ENCODE measurements around the gene TUBB4B. TPM values are rescaled to one million over a fixed set of nuclear protein-coding genes. Genes with fewer than 3 reads are reported as not detected.

TUBB4B gene
- total and polyA plus RNA-seq, 2 donors: 57.9 to 239 TPM

- no peak for DNase-seq (ENCODE audit: extremely low spot score)
- Histone ChIP-seq H3K4me3 (ENCODE audit: low read depth, low read length) (no peak overlapping the region), H3K36me3 (ENCODE audit: insufficient read depth) (peaks cover 3% of the 10 kb centered on the region), H3K4me1 (ENCODE audit: insufficient read depth) (no peaks in the 10 kb centered on the region), H3K27ac (ENCODE audit: low read depth) (no peak overlapping the region)
- 89% methylated on average over 34 of the region's 34 CpGs for WGBS
These were observed 25.7 kb downstream of the TUBB4B start for GRCh38 chr9:137266585-137267453.

GRCh38 chr9:137267933-137268355 is 26.9 kb downstream of the TUBB4B start:
- peaks cover 3% of the 10 kb centered on the region for H3K36me3 ChIP-seq (ENCODE audit: insufficient read depth)
- no peak overlapping the region for H3K27ac ChIP-seq (ENCODE audit: low read depth)
- no peak for DNase-seq (ENCODE audit: extremely low spot score)
- 88% methylated on average over 6 of the region's 6 CpGs for WGBS
- H3K4me3 ChIP-seq (ENCODE audit: low read depth, low read length): no peak overlapping the region
- no peaks in the 10 kb centered on the region for H3K4me1 ChIP-seq (ENCODE audit: insufficient read depth)

- no peak overlapping the region for H3K4me3 ChIP-seq (ENCODE audit: low read depth, low read length)
- WGBS: 79% methylated on average over 19 of the region's 19 CpGs
- DNase-seq (ENCODE audit: extremely low spot score): no peak
- H3K27ac ChIP-seq (ENCODE audit: low read depth): peak overlapping the region; percentile 25
- peaks cover 3% of the 10 kb centered on the region for H3K36me3 ChIP-seq (ENCODE audit: insufficient read depth)
- no peaks in the 10 kb centered on the region for H3K4me1 ChIP-seq (ENCODE audit: insufficient read depth)
These were observed 27.6 kb downstream of the TUBB4B start for GRCh38 chr9:137268538-137269201.

GRCh38 chr9:137269231-137269772 is 28.2 kb downstream of the TUBB4B start:
- Histone ChIP-seq H3K4me1 (ENCODE audit: insufficient read depth) (no peaks in the 10 kb centered on the region), H3K27ac (ENCODE audit: low read depth) (no peak overlapping the region), H3K36me3 (ENCODE audit: insufficient read depth) (no peaks in the 10 kb centered on the region), H3K4me3 (ENCODE audit: low read depth, low read length) (no peak overlapping the region)
- DNase-seq (ENCODE audit: extremely low spot score): no peak
- WGBS: 41% methylated on average over 17 of the region's 17 CpGs

GRCh38 chr9:137270929-137271695 is 30.0 kb downstream of the TUBB4B start:
- DNase-seq (ENCODE audit: extremely low spot score): no peak

GRCh38 chr9:137271696-137272076 is 30.6 kb downstream of the TUBB4B start:
- Histone ChIP-seq H3K36me3 (ENCODE audit: insufficient read depth) (no peaks in the 10 kb centered on the region), H3K4me3 (ENCODE audit: low read depth, low read length) (no peak overlapping the region), H3K27ac (ENCODE audit: low read depth) (no peak overlapping the region), H3K4me1 (ENCODE audit: insufficient read depth) (peaks cover 2% of the 10 kb centered on the region)
- WGBS: 46% methylated on average over 3 of the region's 3 CpGs
- no peak for DNase-seq (ENCODE audit: extremely low spot score)

More at GRCh38 chr9:137270929-137271695, 30.0 kb downstream of the TUBB4B start:
- H3K4me3 ChIP-seq (ENCODE audit: low read depth, low read length): no peak overlapping the region
- no peak overlapping the region for H3K27ac ChIP-seq (ENCODE audit: low read depth)
- H3K4me1 ChIP-seq (ENCODE audit: insufficient read depth): no peaks in the 10 kb centered on the region
- no peaks in the 10 kb centered on the region for H3K36me3 ChIP-seq (ENCODE audit: insufficient read depth)
- WGBS: 87% methylated on average over 32 of the region's 32 CpGs

- no peak overlapping the region for H3K27ac ChIP-seq (ENCODE audit: low read depth)
- no peaks in the 10 kb centered on the region for H3K36me3 ChIP-seq (ENCODE audit: insufficient read depth)
- DNase-seq (ENCODE audit: extremely low spot score): no peak
- H3K4me3 ChIP-seq (ENCODE audit: low read depth, low read length): no peak overlapping the region
- H3K4me1 ChIP-seq (ENCODE audit: insufficient read depth): peaks cover 4% of the 10 kb centered on the region
- WGBS: 90% methylated on average over 39 of the region's 39 CpGs
These were observed 31.4 kb downstream of the TUBB4B start for GRCh38 chr9:137272241-137273094.

- Histone ChIP-seq H3K4me3 (ENCODE audit: low read depth, low read length) (no peak overlapping the region), H3K27ac (ENCODE audit: low read depth) (no peak overlapping the region), H3K36me3 (ENCODE audit: insufficient read depth) (no peaks in the 10 kb centered on the region), H3K4me1 (ENCODE audit: insufficient read depth) (peaks cover 4% of the 10 kb centered on the region)
- DNase-seq (ENCODE audit: extremely low spot score): no peak
- 84% methylated on average over 13 of the region's 13 CpGs for WGBS
These were observed 32.0 kb downstream of the TUBB4B start for GRCh38 chr9:137273095-137273490.

GRCh38 chr9:137273611-137274320 is 32.7 kb downstream of the TUBB4B start:
- WGBS: 79% methylated on average over 15 of the region's 15 CpGs

GRCh38 chr9:137275203-137275587 is 34.1 kb downstream of the TUBB4B start:
- no peak overlapping the region for H3K4me3 ChIP-seq (ENCODE audit: low read depth, low read length)
- no peaks in the 10 kb centered on the region for H3K36me3 ChIP-seq (ENCODE audit: insufficient read depth)
- 85% methylated on average over 10 of the region's 10 CpGs for WGBS
- peaks cover 7% of the 10 kb centered on the region for H3K4me1 ChIP-seq (ENCODE audit: insufficient read depth)
- H3K27ac ChIP-seq (ENCODE audit: low read depth): no peak overlapping the region
- DNase-seq (ENCODE audit: extremely low spot score): no peak

More at GRCh38 chr9:137273611-137274320, 32.7 kb downstream of the TUBB4B start:
- Histone ChIP-seq H3K4me1 (ENCODE audit: insufficient read depth) (peaks cover 7% of the 10 kb centered on the region), H3K36me3 (ENCODE audit: insufficient read depth) (no peaks in the 10 kb centered on the region), H3K4me3 (ENCODE audit: low read depth, low read length) (no peak overlapping the region), H3K27ac (ENCODE audit: low read depth) (no peak overlapping the region)
- no peak for DNase-seq (ENCODE audit: extremely low spot score)

GRCh38 chr9:137275588-137276472 is 34.7 kb downstream of the TUBB4B start:
- 82% methylated on average over 24 of the region's 24 CpGs for WGBS
- no peak for DNase-seq (ENCODE audit: extremely low spot score)
- Histone ChIP-seq H3K4me1 (ENCODE audit: insufficient read depth) (peaks cover 7% of the 10 kb centered on the region), H3K4me3 (ENCODE audit: low read depth, low read length) (no peak overlapping the region), H3K27ac (ENCODE audit: low read depth) (no peak overlapping the region), H3K36me3 (ENCODE audit: insufficient read depth) (no peaks in the 10 kb centered on the region)

All from urinary bladder (tissue), 4 donors.